Measurements from ENCODE around the gene METTL27. TPM values are rescaled to one million over a fixed set of nuclear protein-coding genes. Genes with fewer than 3 reads are reported as not detected.
"Not testable (repeated sequence)": the region's sequence is repeated elsewhere in the genome, so short reads cannot be mapped to it uniquely, and the experiment has no call there.

The METTL27 gene
- total RNA-seq, 2 experiments from 2014 or later = not detected

DNA sequence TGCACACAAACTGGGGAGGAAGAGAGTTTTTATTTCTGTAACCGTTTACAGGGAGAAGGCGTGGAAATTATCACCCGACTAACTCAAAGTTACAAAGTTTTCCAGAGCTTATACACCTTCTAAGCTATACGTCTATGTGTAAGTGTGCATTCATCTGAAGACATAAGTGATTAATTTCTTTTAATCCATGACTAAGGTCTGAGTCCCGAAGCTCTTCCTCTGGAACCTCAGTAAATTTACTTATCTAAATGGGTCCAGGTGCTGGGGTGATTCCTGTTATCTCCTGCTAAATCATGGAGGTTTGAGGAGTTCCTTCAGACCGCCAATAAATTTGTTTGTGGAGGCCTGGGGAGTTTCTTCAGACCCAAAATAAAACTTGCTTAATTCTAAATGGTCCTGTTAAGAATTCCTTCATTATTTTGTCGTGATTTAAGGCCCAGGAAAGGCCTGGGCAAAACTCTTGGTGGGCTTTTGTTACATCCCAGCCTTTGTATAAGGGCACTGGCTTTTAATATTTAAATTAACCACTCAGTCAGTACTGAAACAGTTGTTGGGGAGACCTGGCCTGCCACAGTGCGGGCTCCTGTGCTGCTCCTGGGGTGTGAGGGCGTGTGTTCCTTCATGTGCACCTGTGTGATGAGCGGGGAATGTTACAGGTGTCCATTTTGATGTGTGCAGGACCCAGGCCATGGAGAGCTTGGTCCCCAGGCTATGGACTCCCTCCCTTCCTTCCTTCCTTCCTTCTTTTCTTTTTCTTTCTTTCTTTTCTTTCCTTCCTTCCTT lies 5.8 kb upstream of the METTL27 start:
- DNase-seq = no peak
- H3K4me1 Mint-ChIP-seq (ENCODE audit: low read depth) = peaks cover 22% of the 10 kb centered on the region
- no peak overlapping the region for H3K4me3 Mint-ChIP-seq
- ChIA-PET CTCF (interaction anchor here (1.0 to 1.9 kb wide), 2 partner anchors 8 to 114 kb away, joined by 5 to 7 read pairs; no protein-coding TSS in a partner anchor), POLR2A (no interaction called here)
- intact Hi-C loops (cut with micrococcal nuclease) = no loop called here
- H3K27me3 Mint-ChIP-seq = peaks cover 4% of the 10 kb centered on the region
- no peak for ATAC-seq
- H3K9me3 Mint-ChIP-seq = no peaks in the 10 kb centered on the region
- H3K36me3 Mint-ChIP-seq (ENCODE audit: low read depth) = no peaks in the 10 kb centered on the region
- H3K27ac Mint-ChIP-seq = no peak overlapping the region
- TF ChIP-seq, protein P1, sequence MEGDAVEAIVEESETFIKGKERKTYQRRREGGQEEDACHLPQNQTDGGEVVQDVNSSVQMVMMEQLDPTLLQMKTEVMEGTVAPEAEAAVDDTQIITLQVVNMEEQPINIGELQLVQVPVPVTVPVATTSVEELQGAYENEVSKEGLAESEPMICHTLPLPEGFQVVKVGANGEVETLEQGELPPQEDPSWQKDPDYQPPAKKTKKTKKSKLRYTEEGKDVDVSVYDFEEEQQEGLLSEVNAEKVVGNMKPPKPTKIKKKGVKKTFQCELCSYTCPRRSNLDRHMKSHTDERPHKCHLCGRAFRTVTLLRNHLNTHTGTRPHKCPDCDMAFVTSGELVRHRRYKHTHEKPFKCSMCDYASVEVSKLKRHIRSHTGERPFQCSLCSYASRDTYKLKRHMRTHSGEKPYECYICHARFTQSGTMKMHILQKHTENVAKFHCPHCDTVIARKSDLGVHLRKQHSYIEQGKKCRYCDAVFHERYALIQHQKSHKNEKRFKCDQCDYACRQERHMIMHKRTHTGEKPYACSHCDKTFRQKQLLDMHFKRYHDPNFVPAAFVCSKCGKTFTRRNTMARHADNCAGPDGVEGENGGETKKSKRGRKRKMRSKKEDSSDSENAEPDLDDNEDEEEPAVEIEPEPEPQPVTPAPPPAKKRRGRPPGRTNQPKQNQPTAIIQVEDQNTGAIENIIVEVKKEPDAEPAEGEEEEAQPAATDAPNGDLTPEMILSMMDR (IDR thresholded peaks at IDR 0.05) = no peak

GRCh38 chr7:73845701-73846195 lies 3.4 kb upstream of the METTL27 start:
- H3K9me3 Mint-ChIP-seq; CTCF ChIA-PET; intact Hi-C loops (cut with micrococcal nuclease); DNase-seq; H3K27ac Mint-ChIP-seq; H3K36me3 Mint-ChIP-seq (ENCODE audit: low read depth); ATAC-seq; H3K4me3 Mint-ChIP-seq; POLR2A ChIA-PET; H3K27me3 Mint-ChIP-seq: not testable (repeated sequence)
- peaks cover 15% of the 10 kb centered on the region for H3K4me1 Mint-ChIP-seq (ENCODE audit: low read depth)

GRCh38 chr7:73844848-73845460 lies 2.6 kb upstream of the METTL27 start:
- Mint-ChIP-seq H3K27ac (no peak overlapping the region), H3K4me1 (ENCODE audit: low read depth) (peaks cover 15% of the 10 kb centered on the region), H3K36me3 (ENCODE audit: low read depth) (no peaks in the 10 kb centered on the region), H3K27me3 (peaks cover 4% of the 10 kb centered on the region), H3K4me3 (no peak overlapping the region), H3K9me3 (no peaks in the 10 kb centered on the region)
- DNase-seq = no peak
- intact Hi-C loops (cut with micrococcal nuclease) = no loop called here
- POLR2A ChIA-PET = no interaction called here
- no peak for ATAC-seq
- TF ChIP-seq, protein P1 (IDR thresholded peaks at IDR 0.05) = no peak
- CTCF ChIA-PET = interaction anchor here (4.5 kb wide), 1 partner anchor 10 kb away, joined by 27 read pairs; no protein-coding TSS in a partner anchor

- ChIA-PET POLR2A (interaction anchor here (0.6 kb wide), 2 partner anchors 33 to 268 kb away, joined by 3 read pairs; no protein-coding TSS in a partner anchor), CTCF (interaction anchor here (1.5 to 4.5 kb wide), 3 partner anchors 11 to 183 kb away, joined by 3 to 27 read pairs (median 6); no protein-coding TSS in a partner anchor)
- DNase-seq = no peak
- H3K27me3 Mint-ChIP-seq = peaks cover 2% of the 10 kb centered on the region
- no peaks in the 10 kb centered on the region for H3K9me3 Mint-ChIP-seq
- TF ChIP-seq, protein P1 (IDR thresholded peaks at IDR 0.05) = no peak
- no peak overlapping the region for H3K4me3 Mint-ChIP-seq
- intact Hi-C loops (cut with micrococcal nuclease) = no loop called here
- H3K36me3 Mint-ChIP-seq (ENCODE audit: low read depth) = no peaks in the 10 kb centered on the region
- no peak for ATAC-seq
- H3K27ac Mint-ChIP-seq = no peak overlapping the region
- H3K4me1 Mint-ChIP-seq (ENCODE audit: low read depth) = peaks cover 11% of the 10 kb centered on the region
Measured at GRCh38 chr7:73844131-73844547, 1.8 kb upstream of the METTL27 start.

GRCh38 chr7:73841689-73842066 lies 638 bp downstream of the METTL27 start:
- no peak for ATAC-seq
- no peaks in the 10 kb centered on the region for H3K36me3 Mint-ChIP-seq (ENCODE audit: low read depth)
- intact Hi-C loops (cut with micrococcal nuclease) = no loop called here
- peaks cover 2% of the 10 kb centered on the region for H3K27me3 Mint-ChIP-seq
- ChIA-PET CTCF (interaction anchor here (0.7 to 4.5 kb wide), 4 partner anchors 9 to 107 kb away, joined by 3 to 27 read pairs (median 4); no protein-coding TSS in a partner anchor), POLR2A (interaction anchor here (1.3 kb wide), 1 partner anchor 14 kb away, joined by 4 read pairs; no protein-coding TSS in a partner anchor)
- TF ChIP-seq, protein P1 (IDR thresholded peaks at IDR 0.05) = no peak
- H3K4me3 Mint-ChIP-seq = peak overlapping the region; percentile 69
- H3K9me3 Mint-ChIP-seq = no peaks in the 10 kb centered on the region
- peaks cover 11% of the 10 kb centered on the region for H3K4me1 Mint-ChIP-seq (ENCODE audit: low read depth)
- H3K27ac Mint-ChIP-seq = peak overlapping the region; percentile 55
- DNase-seq = peak; percentile 25

Data from activated CD8-positive, alpha-beta T cell treated with anti-CD3 and anti-CD28 coated beads for 36 hours (primary cell).